MCF 10A (cell line): Measurements from ENCODE around the gene TRIB2. TPM values are rescaled to one million over a fixed set of nuclear protein-coding genes. Genes with fewer than 3 reads are reported as not detected.

ENCODE experiments used
- BruUV-seq: library from RNA; stranded (reverse); fragments of 400-500 nt; replicated peaks from 2 replicates; lab custom pipeline; 2021; lab: Mats Ljungman, UMichigan
- CTCF ChIA-PET: fragments of 300-600 bp; sonication (Branson Sonifier 250); formaldehyde crosslinking; extraction: SDS; loops from one replicate; lab custom pipeline; 2021; ENCODE audit warnings: antibody characterized with exemption, inconsistent platforms; lab: Yijun Ruan, JAX
- POLR2A ChIA-PET: fragments of 300-600, 350-650 bp; sonication (Branson Sonifier 250); formaldehyde crosslinking; extraction: SDS; loops from one replicate; lab custom pipeline; 2020; ENCODE audit warnings: antibody characterized with exemption, inconsistent platforms; lab: Yijun Ruan, JAX
- DNase-seq: peaks from one replicate; pipeline ENCODE4 v3.0.0-alpha.2; 2018; ENCODE audit not compliant: unreplicated experiment
- H3K27ac Mint-ChIP-seq: one replicate; pipeline ENCODE4 v1.8.0; 2022; ENCODE audit warnings: mild to moderate bottlenecking, low read depth, mixed read lengths; ENCODE audit not compliant: unreplicated experiment
- H3K27me3 Mint-ChIP-seq: one replicate; pipeline ENCODE4 v1.8.0; 2022; ENCODE audit warnings: mixed read lengths; ENCODE audit not compliant: insufficient read depth, unreplicated experiment
- H3K36me3 Mint-ChIP-seq: one replicate; pipeline ENCODE4 v1.8.0; 2022; ENCODE audit warnings: mild to moderate bottlenecking, moderate library complexity, mixed read lengths; ENCODE audit not compliant: insufficient read depth, unreplicated experiment
- H3K4me1 Mint-ChIP-seq: one replicate; pipeline ENCODE4 v1.8.0; 2022; ENCODE audit warnings: mixed read lengths; ENCODE audit not compliant: insufficient read depth, unreplicated experiment
- H3K4me3 Mint-ChIP-seq: one replicate; pipeline ENCODE4 v1.8.0; 2022; ENCODE audit warnings: mild to moderate bottlenecking, moderate library complexity, mixed read lengths; ENCODE audit not compliant: unreplicated experiment
- H3K9me3 Mint-ChIP-seq: one replicate; pipeline ENCODE4 v1.8.0; 2022; ENCODE audit warnings: mixed read lengths; ENCODE audit not compliant: unreplicated experiment
- CTCF ChIP-seq: fragments of 200-600 bp; IDR thresholded peaks from one replicate; pipeline ENCODE4 v1.8.0; 2022; ENCODE audit warnings: antibody characterized with exemption, mild to moderate bottlenecking; ENCODE audit not compliant: unreplicated experiment
- intact Hi-C: fragments of 100-400 bp; cut with micrococcal nuclease; formaldehyde crosslinking; loops from 2 replicates; pipeline ENCODE4 v1.14.1; 2022
- total RNA-seq: library from RNA; stranded (reverse); gene quantifications from 2 replicates; pipeline ENCODE4 v1.2.3, GENCODE V29; 2022

Gene TRIB2
- total RNA-seq, 1 experiment from 2014 or later, result 12.9 TPM

GRCh38 chr2:12732651-12733050, 15.9 kb downstream of the TRIB2 start:
- H3K27me3 Mint-ChIP-seq, result no peaks in the 10 kb centered on the region
- intact Hi-C loops, result no loop called here
- no peak for DNase-seq

GRCh38 chr2:12733846-12734245, 17.1 kb downstream of the TRIB2 start:
- DNase-seq, result peak; percentile 57
- Mint-ChIP-seq H3K4me1 (peaks cover 7% of the 10 kb centered on the region), H3K36me3 (peaks cover 12% of the 10 kb centered on the region), H3K27ac (peak overlapping the region; percentile 27), H3K27me3 (no peaks in the 10 kb centered on the region), H3K9me3 (no peaks in the 10 kb centered on the region), H3K4me3 (no peak overlapping the region)
- ChIA-PET CTCF (interaction anchor here (0.6 to 3.3 kb wide), 7 partner anchors 9 to 448 kb away, joined by 3 to 10 read pairs (median 4); no protein-coding TSS in a partner anchor), POLR2A (no interaction called here)
- intact Hi-C loops, result no loop called here
- no TSS peak for BruUV-seq
- TF ChIP-seq CTCF, result no peak

More at GRCh38 chr2:12732651-12733050, 15.9 kb downstream of the TRIB2 start:
- peaks cover 7% of the 10 kb centered on the region for H3K4me1 Mint-ChIP-seq
- no peak for TF ChIP-seq CTCF
- no peak overlapping the region for H3K27ac Mint-ChIP-seq
- POLR2A ChIA-PET, result no interaction called here
- H3K36me3 Mint-ChIP-seq, result peaks cover 12% of the 10 kb centered on the region
- no peaks in the 10 kb centered on the region for H3K9me3 Mint-ChIP-seq
- BruUV-seq, result no TSS peak
- H3K4me3 Mint-ChIP-seq, result no peak overlapping the region
- CTCF ChIA-PET, result interaction anchor here (0.7 to 3.3 kb wide), 3 partner anchors 197 to 274 kb away, joined by 3 to 10 read pairs (median 3); no protein-coding TSS in a partner anchor

- ChIA-PET POLR2A (interaction anchor here (1.0 kb wide), 1 partner anchor 281 kb away, joined by 3 read pairs; no protein-coding TSS in a partner anchor), CTCF (interaction anchor here (1.6 to 3.3 kb wide), 2 partner anchors 196 to 272 kb away, joined by 4 to 10 read pairs; no protein-coding TSS in a partner anchor)
- no TSS peak for BruUV-seq
- intact Hi-C loops, result no loop called here
- DNase-seq, result no peak
- peaks cover 18% of the 10 kb centered on the region for H3K36me3 Mint-ChIP-seq
- TF ChIP-seq CTCF, result no peak
- H3K27me3 Mint-ChIP-seq, result no peaks in the 10 kb centered on the region
- H3K4me3 Mint-ChIP-seq, result no peak overlapping the region
- H3K9me3 Mint-ChIP-seq, result no peaks in the 10 kb centered on the region
- H3K4me1 Mint-ChIP-seq, result peaks cover 7% of the 10 kb centered on the region
- no peak overlapping the region for H3K27ac Mint-ChIP-seq
Measured at GRCh38 chr2:12734914-12735654, 18.3 kb downstream of the TRIB2 start.

- no peak for DNase-seq
- H3K36me3 Mint-ChIP-seq, result peaks cover 33% of the 10 kb centered on the region
- ChIA-PET POLR2A (no interaction called here), CTCF (interaction anchor here (0.9 to 1.0 kb wide), 2 partner anchors 19 to 270 kb away, joined by 3 to 4 read pairs; no protein-coding TSS in a partner anchor)
- TF ChIP-seq CTCF, result no peak
- H3K27ac Mint-ChIP-seq, result no peak overlapping the region
- no peaks in the 10 kb centered on the region for H3K27me3 Mint-ChIP-seq
- no peak overlapping the region for H3K4me3 Mint-ChIP-seq
- peaks cover 7% of the 10 kb centered on the region for H3K4me1 Mint-ChIP-seq
- no TSS peak for BruUV-seq
- intact Hi-C loops, result no loop called here
- H3K9me3 Mint-ChIP-seq, result no peaks in the 10 kb centered on the region
Measured at GRCh38 chr2:12737297-12737696, 20.6 kb downstream of the TRIB2 start.
